Keratinocyte (primary cell): ENCODE data around the gene PIGA. TPM values are rescaled to one million over a fixed set of nuclear protein-coding genes. Genes with fewer than 3 reads are reported as not detected.

Experiments
- DNase-seq: peaks from one replicate; pipeline ENCODE4 v3.0.0-alpha.2; 2011; ENCODE audit warnings: low read depth, missing footprints, low spot score
- FAIRE-seq: peaks from 2 replicates; lab custom pipeline; 2011; peaks lifted over from hg19 to GRCh38; lab: Jason Lieb, UNC
- H2AFZ ChIP-seq: 2 replicates; pipeline ENCODE4 v1.6.0; 2012; ENCODE audit warnings: low read length, control low read depth, inconsistent platforms; ENCODE audit not compliant: control insufficient read depth
- H3K27ac ChIP-seq: 2 replicates; pipeline ENCODE4 v1.5.1; 2011; ENCODE audit warnings: low read length; ENCODE audit not compliant: control insufficient read depth, insufficient read depth
- H3K27me3 ChIP-seq: 3 replicates; pipeline ENCODE4 v1.6.0; 2011; ENCODE audit warnings: low read length; ENCODE audit not compliant: control insufficient read depth, insufficient read depth; ENCODE audit errors: extremely low read depth
- H3K36me3 ChIP-seq, 2 experiments: 2 replicates in 1 of 2; 3 replicates in 1 of 2; pipeline ENCODE4 v1.5.1; 2011; ENCODE audit warnings: low read length in 2 of 2, mild to moderate bottlenecking in 1 of 2; ENCODE audit not compliant: control insufficient read depth in 2 of 2, insufficient read depth in 2 of 2; ENCODE audit errors: extremely low read depth in 1 of 2
- H3K4me1 ChIP-seq: 3 replicates; pipeline ENCODE4 v1.5.1; 2011; ENCODE audit warnings: low read length; ENCODE audit not compliant: control insufficient read depth, insufficient read depth; ENCODE audit errors: extremely low read depth
- H3K4me2 ChIP-seq: 3 replicates; pipeline ENCODE4 v1.6.0; 2011; ENCODE audit warnings: low read depth, low read length; ENCODE audit not compliant: control insufficient read depth, insufficient read depth; ENCODE audit errors: extremely low read depth
- H3K4me3 ChIP-seq, 3 experiments: fragments of 200-600 bp in 1 of 3; sonication (generic) in 1 of 3; 2 replicates in 2 of 3; 3 replicates in 1 of 3; pipeline ENCODE4 v1.5.1; 2011 to 2016; ENCODE audit warnings: low read length in 3 of 3, mild to moderate bottlenecking in 3 of 3, control low read depth in 2 of 3, inconsistent platforms in 1 of 3, low read depth in 1 of 3, mixed read lengths in 1 of 3, mixed run types in 1 of 3, moderate library complexity in 1 of 3; ENCODE audit not compliant: control insufficient read depth in 2 of 3, insufficient read depth in 2 of 3; ENCODE audit errors: extremely low read depth in 1 of 3
- H3K79me2 ChIP-seq: 2 replicates; pipeline ENCODE4 v1.6.0; 2012; ENCODE audit warnings: low read length; ENCODE audit not compliant: control insufficient read depth, insufficient read depth
- H3K9ac ChIP-seq: 3 replicates; pipeline ENCODE4 v1.6.0; 2011; ENCODE audit warnings: low read length; ENCODE audit not compliant: control insufficient read depth, insufficient read depth; ENCODE audit errors: extremely low read depth
- H3K9me1 ChIP-seq: 3 replicates; pipeline ENCODE4 v1.6.0; 2011; ENCODE audit warnings: low read length; ENCODE audit not compliant: control insufficient read depth, insufficient read depth; ENCODE audit errors: extremely low read depth
- H3K9me3 ChIP-seq: 2 replicates; pipeline ENCODE4 v1.5.1; 2012; ENCODE audit warnings: low read depth, low read length; ENCODE audit not compliant: control insufficient read depth
- H4K20me1 ChIP-seq: 3 replicates; pipeline ENCODE4 v1.6.0; 2011; ENCODE audit warnings: low read length; ENCODE audit not compliant: control insufficient read depth, insufficient read depth; ENCODE audit errors: extremely low read depth
- EZH2 ChIP-seq: IDR thresholded peaks from one replicate; pipeline ENCODE4 v1.6.1; 2012; ENCODE audit warnings: inconsistent platforms, mild to moderate bottlenecking, low read length, moderate library complexity
- dilution Hi-C: fragments of 300-500 bp; cut with MboI; formaldehyde crosslinking; loops from one replicate; pipeline ENCODE4 v1.7.0; 2020; ENCODE audit warnings: low sequenced_read_pairs; ENCODE audit not compliant: extremely low pct_ligation_motif_present
- polyA plus RNA-seq, 5 experiments: library from polyadenylated mRNA; depleted of rRNA in 3 of 5; stranded (reverse) in 3 of 5; stranded (forward) in 1 of 5; unstranded in 1 of 5; fragments of >200 nt; gene quantifications; 1 replicate in 1 of 5; 2 replicates in 3 of 5; 3 replicates in 1 of 5; pipeline versions ENCODE4 v1.2.1 to v1.2.3, GENCODE V29; 2011 to 2012; ENCODE audit warnings: missing spikeins in 2 of 5, low read depth in 1 of 5, low replicate concordance in 1 of 5
- TF ChIP-seq, protein P1 (sequence below), 3 experiments: IDR thresholded peaks in 1 of 3; conservative IDR thresholded peaks in 1 of 3; optimal IDR thresholded peaks in 1 of 3; 2 replicates in 2 of 3; 3 replicates in 1 of 3; pipeline versions ENCODE3 to v1.5.1; 2011; ENCODE audit warnings: low read length in 3 of 3, mild to moderate bottlenecking in 3 of 3, moderate library complexity in 2 of 3, control low read depth in 1 of 3, inconsistent platforms in 1 of 3; ENCODE audit not compliant: insufficient read depth in 2 of 3; ENCODE audit errors: extremely low read depth in 1 of 3

Gene PIGA
- polyA plus RNA-seq, 1 donor (not counting 4 experiments of a cell fraction or from before 2014, with no cell fraction given): 17.0 TPM

DNA sequence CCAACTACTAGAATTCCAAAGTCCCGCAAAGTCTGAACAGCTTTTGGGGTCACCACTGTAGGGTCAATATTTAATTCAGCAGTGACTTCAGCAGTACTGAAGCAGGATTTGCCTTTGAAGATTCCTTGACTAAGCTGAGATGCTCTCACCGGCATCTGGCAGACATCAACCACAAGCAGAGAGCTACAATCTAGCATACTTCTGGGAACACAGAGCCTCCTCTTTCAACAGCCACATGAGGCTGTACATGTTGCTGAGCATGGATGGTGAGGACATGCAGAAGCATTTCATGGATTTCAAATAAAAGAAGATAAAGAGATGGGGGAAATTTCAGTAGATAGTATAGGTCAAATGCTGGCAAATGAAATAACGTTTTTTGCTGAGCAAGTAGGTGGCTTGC lies 13.3 kb downstream of the PIGA start:
- no peak for TF ChIP-seq EZH2
- TF ChIP-seq, protein P1, sequence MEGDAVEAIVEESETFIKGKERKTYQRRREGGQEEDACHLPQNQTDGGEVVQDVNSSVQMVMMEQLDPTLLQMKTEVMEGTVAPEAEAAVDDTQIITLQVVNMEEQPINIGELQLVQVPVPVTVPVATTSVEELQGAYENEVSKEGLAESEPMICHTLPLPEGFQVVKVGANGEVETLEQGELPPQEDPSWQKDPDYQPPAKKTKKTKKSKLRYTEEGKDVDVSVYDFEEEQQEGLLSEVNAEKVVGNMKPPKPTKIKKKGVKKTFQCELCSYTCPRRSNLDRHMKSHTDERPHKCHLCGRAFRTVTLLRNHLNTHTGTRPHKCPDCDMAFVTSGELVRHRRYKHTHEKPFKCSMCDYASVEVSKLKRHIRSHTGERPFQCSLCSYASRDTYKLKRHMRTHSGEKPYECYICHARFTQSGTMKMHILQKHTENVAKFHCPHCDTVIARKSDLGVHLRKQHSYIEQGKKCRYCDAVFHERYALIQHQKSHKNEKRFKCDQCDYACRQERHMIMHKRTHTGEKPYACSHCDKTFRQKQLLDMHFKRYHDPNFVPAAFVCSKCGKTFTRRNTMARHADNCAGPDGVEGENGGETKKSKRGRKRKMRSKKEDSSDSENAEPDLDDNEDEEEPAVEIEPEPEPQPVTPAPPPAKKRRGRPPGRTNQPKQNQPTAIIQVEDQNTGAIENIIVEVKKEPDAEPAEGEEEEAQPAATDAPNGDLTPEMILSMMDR (optimal IDR thresholded peaks at IDR 0.05 in 1 of 3, IDR thresholded peaks at IDR 0.05 in 1 of 3, conservative IDR thresholded peaks at IDR 0.05 in 1 of 3; ENCODE audit: extremely low read depth in 1 of 3, insufficient read depth in 2 of 3, low read length in 3 of 3): no peak
- Histone ChIP-seq H3K4me1 (no peaks in the 10 kb centered on the region), H3K9me3 (no peaks in the 10 kb centered on the region), H3K9me1 (no peaks in the 10 kb centered on the region), H3K79me2 (no peaks in the 10 kb centered on the region), H3K4me3 (no peak overlapping the region), H2AFZ (no peak overlapping the region), H3K4me2 (no peak overlapping the region), H3K9ac (no peak overlapping the region), H3K27ac (no peak overlapping the region), H3K36me3 (peaks cover 0 to 2% of the 10 kb centered on the region in 2 experiments), H4K20me1 (no peaks in the 10 kb centered on the region), H3K27me3 (no peaks in the 10 kb centered on the region)
- dilution Hi-C loops: no loop called here
- DNase-seq (no peak), FAIRE-seq (no peak)

DNA sequence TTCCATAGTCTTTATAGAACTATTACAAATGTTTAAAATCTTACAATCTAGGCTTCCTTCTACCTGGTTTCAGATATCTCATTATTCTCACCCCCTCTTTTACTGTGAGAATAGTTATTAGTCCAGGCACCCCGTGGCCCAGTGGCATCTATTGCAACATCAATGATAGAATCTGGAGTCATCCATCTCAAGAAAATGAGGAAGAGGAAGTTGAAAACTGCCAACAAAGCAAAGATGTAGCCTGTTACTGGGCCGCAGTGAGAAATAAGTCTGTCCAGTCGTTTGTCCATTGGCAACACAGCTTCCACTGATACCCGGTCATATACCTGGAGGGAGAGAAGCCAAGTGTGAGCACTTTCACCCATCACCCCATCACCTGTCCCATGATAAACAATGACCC lies 13.9 kb downstream of the PIGA start:
- Histone ChIP-seq H3K4me3 (no peak overlapping the region), H3K27me3 (no peaks in the 10 kb centered on the region), H3K9me1 (no peaks in the 10 kb centered on the region), H4K20me1 (no peaks in the 10 kb centered on the region), H3K9ac (no peak overlapping the region), H3K27ac (no peak overlapping the region), H3K4me1 (no peaks in the 10 kb centered on the region), H3K79me2 (no peaks in the 10 kb centered on the region), H3K4me2 (no peak overlapping the region), H2AFZ (no peak overlapping the region), H3K36me3 (peaks cover 0 to 2% of the 10 kb centered on the region in 2 experiments), H3K9me3 (no peaks in the 10 kb centered on the region)
- dilution Hi-C loops: no loop called here
- FAIRE-seq: no peak
- TF ChIP-seq, protein P1 (optimal IDR thresholded peaks at IDR 0.05 in 1 of 3, IDR thresholded peaks at IDR 0.05 in 1 of 3, conservative IDR thresholded peaks at IDR 0.05 in 1 of 3; ENCODE audit: extremely low read depth in 1 of 3, insufficient read depth in 2 of 3, low read length in 3 of 3): no peak
- TF ChIP-seq EZH2: no peak
- DNase-seq: no peak
